HG03097 (cell line): ENCODE measurements around the gene LSM14A.
"Not testable (repeated sequence)": the region's sequence is repeated elsewhere in the genome, so short reads cannot be mapped to it uniquely, and the experiment has no call there.

Experiments used
- ATAC-seq: cut with Tn5 transposase; IDR thresholded peaks from one replicate; pipeline ENCODE4 v1.9.1; 2021; ENCODE audit not compliant: unreplicated experiment, low FRiP score

LSM14A gene

DNA sequence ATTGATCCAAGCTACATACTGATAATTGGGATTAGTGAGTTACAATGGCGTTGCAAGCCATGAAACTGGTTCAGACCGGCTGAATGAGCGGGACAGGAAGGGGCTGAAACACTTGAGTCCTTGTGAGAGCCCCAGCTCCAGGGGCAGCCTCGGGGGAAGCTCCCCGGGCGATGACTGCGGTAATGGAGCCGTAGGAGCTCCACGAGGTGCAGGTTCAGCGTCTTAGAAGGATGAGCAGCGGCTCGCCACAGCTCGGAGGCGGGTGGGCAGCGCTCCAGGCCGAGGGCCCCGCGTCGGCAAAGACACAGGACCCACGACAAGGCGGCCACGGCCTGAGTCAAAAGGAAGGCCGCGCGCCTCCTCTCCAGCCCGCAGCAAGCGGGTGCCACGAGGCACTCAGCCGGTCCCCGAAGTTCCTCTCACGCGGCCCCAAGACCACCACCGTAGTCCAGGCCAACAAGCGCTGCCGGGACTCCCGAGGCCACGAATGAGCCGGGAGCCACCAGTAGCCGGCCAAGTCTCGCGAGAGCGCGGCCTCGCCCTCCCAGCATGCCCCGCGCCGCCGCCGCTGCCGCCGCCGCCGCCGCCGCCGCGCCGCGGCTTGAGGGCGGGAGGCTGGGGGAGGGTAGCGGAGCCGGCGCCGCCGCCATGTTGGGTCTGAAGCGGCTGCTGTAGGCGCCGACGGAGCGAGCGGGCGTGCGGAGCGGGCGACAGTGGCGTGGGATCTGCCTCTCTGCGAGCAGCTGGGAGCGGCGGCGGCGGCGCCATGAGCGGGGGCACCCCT is at the start of gene LSM14A:
LSM14A (plus strand) TSS at position 628 of the 784 bp plus-strand sequence; CDS start at position 767, 139 bp downstream.
- ATAC-seq = peak; percentile 68

DNA sequence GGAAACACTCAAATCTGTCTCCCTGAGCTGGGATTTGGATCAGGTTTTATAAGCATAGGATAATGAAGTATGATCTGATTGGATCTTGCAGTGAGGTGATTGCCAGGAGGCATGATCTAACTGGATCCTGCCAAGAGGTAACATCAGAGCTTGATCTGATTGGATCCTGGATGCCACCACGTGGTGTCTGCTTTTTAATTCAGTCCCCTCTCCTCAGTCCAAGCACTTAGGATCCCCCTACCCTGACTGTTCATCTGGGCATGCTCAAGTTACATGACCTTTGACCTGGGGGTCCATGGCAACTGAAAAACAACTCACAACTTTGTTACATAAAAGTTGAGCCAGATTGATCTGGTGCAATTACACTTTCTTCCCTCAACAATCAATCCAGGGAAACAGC is 47.5 kb upstream of the LSM14A start:
- no peak for ATAC-seq

DNA sequence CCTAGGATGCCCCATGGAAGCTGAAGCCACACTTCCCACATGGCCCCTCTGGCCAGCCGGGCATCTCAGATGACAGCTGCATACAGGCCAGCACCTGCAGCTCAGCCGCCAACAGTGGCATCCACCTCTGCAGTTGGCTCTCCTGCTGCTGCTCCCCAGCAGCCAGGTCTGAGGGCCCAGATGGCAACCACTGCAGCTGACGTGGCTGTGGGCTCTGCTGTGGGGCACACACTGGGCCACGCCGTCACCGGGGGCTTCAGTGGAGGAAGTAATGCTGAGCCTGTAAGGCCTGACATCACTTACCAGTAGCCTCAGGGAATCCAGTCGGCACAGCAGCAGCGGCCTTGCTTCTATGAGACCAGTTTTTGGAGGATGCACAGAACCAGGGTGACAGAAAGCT is 45.3 kb upstream of the LSM14A start:
- ATAC-seq = no peak

DNA sequence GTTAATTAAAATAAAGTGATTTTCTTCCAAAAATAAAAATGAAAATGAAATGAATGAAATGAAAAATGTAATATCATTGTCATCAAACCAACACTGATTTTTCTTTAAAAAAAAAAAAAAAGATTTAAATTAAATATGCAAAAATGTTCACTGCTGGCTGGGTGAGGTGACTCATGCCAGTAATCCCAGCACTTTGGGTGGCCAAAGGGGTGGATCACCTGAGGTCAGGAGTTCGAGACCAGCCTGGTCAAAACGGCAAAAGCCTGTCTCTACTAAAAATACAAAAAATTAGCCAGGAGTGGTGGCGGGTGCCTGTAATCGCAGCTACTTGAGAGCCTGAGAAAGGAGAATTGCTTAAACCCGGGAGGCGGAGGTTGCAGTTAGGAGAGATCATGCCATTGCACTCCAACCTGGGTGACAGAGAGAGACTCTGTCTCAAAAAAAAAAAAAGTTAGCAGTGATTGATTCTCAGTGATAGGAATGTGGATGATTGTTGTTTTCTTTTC is 44.6 kb upstream of the LSM14A start:
- ATAC-seq = no peak

DNA sequence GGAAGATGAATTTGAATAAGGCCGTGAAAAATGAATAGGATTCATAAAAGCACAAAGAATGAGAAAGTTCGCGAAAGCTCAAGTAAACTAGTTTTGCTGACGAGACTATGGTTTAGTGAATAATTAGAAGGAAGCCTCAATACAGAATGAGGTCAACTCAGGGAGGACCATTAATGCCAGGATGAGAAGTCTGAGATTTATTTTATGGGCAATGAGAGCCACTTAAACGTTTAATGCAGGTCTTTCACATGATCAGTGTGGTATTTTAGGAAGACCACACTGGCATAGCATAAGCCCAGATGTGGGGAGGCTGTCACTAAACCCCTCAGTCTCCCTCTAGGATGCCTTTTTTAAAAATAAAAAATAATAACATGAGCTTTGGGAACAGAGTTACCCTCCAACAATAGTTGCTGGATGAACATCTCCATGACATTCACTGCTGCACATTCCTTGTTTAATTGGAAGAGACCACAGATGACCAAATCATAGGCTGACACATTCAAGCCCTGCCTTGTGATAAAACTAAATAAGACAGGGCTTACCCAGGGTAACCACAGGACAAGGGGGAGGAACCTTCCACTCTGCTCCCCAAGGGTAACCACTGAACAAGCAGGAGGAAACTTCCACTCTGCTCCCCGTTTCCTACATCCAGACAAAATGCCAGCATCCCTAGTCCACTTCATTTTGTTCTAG is 43.6 kb upstream of the LSM14A start:
- ATAC-seq = no peak

DNA sequence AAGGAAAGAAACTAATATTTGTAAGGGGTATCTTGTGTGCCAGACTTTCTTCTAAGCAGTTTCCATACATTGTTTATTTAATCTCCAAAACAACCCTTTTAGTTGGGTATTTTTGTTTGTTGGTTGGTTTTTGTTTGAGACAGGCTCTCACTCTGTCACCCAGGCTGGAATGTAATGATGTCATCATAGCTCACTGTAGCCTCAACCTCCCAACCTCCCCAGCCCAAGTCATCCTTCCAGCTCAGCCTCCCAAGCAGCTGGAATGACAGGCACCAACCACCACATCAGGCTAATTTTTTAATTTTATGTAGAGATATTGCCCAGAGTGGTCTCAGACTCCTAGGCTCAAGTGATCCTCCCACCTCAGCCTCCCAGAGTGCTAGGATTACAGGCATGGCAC is 41.2 kb upstream of the LSM14A start:
- ATAC-seq = no peak

DNA sequence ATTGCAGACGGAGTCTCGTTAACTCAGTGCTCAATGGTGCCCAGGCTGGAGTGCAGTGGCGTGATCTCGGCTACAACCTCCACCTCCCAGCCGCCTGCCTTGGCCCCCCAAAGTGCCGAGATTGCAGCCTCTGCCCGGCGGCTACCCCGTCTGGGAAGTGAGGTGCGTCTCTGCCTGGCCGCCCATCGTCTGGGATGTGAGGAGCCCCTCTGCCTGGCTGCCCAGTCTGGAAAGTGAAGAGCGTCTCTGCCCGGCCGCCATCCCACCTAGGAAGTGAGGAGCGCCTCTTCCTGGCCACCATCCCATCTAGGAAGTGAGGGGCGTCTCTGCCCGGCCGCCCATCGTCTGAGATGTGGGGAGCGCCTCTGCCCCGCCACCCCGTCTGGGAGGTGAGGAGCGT is 40.2 kb upstream of the LSM14A start:
- not testable (repeated sequence) for ATAC-seq

DNA sequence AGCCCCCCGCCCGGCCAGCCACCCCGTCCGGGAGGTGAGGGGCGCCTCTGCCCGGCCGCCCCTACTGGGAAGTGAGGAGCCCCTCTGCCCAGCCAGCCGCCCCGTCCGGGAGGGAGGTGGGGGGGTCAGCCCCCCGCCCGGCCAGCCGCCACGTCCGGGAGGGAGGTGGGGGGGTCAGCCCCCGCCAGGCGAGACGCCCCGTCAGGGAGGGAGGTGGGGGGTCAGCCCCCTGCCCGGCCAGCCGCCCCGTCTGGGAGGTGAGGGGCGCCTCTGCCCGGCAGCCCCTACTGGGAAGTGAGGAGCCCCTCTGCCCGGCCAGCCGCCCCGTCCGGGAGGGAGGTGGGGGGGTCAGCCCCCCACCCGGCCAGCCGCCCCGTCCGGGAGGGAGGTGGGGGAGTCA is 39.6 kb upstream of the LSM14A start:
- not testable (repeated sequence) for ATAC-seq

DNA sequence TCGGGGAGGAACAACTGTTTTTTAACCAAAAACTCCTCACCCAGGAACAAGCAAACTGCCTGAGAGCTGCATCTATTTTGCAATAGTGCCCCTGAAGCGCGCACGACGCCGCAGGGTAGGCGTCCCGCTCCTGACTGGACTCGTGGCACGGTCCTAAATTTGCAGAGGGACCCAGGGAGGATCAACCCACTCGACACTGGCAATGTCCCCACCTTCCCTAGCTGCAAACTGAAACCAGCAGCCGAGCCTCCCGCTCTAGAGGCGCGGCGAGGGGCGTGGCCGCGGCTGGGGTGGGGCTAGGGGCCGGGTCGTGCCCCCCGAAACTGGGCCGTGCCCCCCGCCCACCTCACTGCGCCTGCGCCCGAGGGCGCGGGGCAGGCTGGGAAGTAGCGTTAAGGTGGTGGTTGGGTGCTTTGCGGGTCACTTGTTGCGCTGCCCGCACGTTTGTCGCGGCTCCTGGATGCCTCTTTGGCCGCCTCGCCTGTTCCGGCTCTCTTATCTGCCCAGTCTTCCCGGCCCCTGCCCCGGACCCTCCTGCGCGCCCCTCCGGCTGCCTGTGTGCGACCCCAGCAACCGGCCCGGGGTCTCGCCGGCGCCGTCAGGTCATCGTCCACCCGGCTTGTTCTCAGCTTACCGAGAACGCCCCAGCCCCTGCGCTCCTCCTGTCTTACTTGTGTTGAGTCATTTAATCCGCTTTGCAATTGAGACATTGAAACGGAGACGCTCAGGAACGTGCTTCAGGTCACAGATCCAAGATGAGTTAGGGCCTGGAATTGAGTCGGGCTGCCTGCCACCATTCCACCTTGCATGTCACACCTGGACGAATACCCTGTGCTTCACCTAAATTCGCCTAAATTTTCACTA is 37.9 kb upstream of the LSM14A start:
- ATAC-seq = peak; percentile 93

DNA sequence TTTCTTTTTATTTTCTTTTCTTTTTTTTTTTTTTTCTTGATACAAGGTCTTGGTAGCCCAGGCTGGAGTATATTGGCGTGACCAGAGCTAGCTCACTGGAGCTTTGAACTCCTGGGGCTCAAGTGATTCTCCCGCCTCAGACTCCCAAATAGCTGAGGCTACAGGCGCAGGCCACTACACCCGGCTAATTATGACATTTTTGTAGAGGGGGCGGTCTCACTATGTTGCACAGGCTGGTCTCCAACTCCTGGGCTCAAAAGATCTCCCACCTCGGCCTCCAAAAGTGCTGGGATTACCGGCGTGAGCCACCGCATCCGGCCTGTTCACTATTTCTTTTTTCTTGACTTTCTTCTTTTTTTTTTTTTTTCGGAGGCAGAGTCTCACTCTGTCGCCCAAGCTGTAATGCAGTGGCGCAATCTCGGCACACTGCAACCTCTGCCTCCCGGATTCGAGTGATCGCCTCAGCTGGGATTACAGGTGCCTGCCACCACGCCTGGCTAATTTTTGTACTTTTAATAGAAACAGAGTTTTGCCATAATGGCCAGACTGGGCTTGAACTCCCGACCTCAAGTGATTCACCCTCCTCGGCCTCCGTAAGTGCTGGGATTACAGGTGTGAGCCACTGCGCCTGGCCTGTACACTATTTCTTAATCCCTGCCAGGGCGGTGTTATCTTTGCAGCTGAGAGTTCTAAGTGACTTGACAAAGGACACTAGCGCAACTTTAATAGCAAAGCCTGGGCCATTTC is 37.1 kb upstream of the LSM14A start:
- ATAC-seq = no peak

DNA sequence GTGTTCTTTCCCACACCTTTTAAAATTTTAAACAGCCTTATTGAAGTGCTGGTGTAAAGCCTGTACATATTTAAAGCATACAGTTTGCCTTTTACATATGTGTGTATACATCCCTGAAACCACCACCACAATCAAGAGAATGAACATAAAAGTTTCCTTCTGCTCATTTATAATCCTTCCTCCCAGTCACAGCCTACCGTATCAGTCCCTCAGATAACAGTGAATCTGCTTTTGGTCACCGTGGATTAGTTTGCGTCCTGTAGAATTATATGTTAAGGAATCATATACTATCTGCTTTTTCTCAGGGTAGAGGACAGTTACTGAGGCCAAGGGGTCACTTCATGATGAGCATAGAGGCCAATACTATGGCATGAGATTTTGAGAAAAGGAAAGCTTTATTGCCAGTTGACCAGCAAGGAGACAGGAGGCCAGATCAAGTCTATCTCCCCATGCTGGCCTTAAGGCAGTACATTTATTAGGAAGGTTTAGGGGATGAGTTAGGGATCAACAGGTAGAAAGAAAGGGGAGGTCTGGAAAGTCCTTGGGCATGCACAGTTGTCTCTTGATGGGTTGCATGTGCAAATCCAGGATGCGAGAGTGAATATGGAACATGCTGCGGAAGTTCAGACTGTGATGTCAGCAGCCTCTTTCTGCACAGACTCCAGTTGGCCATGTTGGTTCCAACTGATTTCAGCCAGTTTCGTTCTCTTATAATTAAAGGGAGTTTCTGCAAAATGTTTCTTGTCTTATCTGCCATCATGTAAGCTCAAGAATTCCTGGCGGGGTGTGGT is 36.3 kb upstream of the LSM14A start:
- ATAC-seq = no peak

DNA sequence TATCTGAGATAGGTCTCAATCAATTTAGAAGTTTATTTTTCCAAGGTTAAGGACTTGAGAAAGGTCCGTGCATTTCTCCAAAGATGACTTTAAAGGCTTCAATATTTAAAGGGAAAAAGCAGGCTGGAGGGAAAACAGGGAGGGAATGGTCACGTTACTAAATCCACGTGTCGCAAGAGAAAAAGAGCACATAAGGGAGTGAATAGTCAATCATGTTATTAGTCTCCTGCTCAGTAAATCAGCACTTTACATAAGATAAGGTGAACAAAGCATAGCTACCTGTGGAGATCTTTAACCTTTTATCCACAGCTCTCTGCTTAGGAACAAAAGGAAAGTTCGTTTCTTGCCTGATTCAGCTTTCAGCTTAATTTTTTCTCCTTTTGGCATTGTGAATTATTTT is 31.3 kb upstream of the LSM14A start:
- ATAC-seq = no peak

DNA sequence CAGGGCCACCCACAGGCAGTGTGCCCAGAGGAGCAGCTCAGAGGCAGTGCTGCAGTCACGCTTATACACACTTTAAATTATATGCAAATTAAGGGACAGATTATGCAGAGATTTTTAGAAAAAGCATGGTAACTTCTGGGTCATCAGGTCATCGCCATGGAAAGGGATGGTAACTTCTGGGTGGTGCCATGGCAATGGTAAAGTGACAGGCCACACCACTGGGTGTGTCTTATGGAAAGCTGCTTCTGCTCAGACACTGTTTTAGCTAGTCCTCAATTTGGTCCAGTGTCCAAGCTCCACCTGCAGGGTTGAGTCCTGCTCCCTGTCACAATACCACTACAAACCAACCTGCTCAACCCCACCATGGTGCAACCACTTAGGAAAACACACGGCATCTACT is 29.9 kb upstream of the LSM14A start:
- no peak for ATAC-seq

DNA sequence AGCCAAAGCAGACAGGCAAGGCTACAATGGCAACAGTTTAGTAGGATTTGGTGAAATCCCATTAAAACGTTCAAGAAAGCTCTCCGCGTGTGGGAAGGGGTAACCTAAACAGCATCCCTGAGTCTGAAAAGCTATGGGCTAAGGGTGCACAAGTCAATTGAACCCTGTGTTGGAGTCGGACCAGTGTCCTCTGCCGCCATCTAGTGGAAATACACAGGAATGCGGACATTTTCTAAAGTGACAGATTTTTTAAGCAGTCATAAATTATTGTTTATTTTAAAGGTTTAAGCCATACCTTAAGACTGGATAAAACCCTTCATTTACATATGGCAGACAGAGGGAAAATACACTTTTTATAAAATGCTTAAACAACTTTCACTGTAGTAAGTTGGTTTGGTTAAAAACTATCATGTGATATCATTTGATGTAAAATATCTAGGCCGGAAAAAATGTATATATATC is 26.5 kb upstream of the LSM14A start:
- no peak for ATAC-seq

DNA sequence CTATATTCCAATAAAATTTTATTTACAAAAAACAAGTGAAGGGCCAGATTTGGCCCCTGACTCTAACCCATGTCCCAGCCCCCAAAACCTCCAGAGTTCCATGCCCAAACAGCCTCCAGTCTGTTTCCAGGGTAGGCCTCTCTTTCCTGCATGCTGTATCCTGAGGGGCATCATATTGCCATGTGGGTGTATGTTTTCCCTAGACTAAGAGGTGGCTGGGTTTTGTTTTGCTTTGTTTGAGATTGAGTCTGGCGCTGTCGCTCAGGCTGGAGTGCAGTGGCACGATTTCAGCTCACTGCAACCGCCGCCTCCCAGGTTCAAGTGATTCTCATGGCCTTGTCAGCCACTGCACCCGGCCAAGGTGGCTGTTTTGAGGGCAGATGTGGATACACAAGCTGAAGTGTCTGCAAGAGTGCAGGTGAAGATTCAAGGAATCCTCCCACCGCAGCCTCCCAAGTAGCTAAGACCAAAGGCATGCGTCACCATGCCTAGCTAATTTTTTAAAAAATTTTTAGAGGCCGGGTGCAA is 23.6 kb upstream of the LSM14A start:
- ATAC-seq = no peak

DNA sequence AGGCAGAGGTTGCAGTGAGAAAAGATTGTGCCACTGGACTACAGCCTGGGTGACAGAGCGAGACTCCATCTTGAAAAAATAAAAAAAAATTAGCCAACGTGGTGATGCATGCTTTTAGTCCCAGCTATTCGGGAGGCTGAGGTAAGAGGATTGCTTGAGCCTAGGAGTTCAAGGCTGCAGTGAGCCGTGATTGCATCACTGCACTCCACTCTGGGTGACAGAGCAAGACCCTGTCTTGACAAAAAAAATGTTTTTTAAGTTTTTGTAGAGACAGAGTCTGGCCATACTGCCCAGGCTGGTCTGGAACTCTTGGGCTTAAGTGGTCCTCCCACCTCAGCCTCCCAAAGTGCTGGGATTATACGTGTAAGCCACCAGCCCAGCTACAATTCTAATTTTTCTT is 22.4 kb upstream of the LSM14A start:
- ATAC-seq = no peak

DNA sequence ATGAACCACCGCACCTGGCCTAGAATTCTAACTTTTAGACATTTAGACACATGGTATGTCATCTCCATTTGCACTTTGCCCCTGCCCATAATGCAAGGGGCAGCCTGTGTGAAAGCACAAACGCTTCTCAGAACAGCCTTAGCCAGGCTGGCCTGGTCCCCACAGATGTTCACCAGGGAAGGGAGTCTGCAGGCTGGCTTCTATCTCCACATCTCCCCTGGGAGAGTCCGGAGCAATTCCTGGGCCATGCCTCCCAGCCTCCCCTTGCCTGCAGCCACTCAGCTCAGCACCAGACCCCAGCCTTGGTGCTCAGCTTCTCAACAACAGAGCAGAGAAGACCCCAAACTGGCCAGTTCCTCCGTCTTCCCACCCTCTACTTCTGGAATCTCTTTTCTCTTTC is 21.7 kb upstream of the LSM14A start:
- ATAC-seq = no peak

DNA sequence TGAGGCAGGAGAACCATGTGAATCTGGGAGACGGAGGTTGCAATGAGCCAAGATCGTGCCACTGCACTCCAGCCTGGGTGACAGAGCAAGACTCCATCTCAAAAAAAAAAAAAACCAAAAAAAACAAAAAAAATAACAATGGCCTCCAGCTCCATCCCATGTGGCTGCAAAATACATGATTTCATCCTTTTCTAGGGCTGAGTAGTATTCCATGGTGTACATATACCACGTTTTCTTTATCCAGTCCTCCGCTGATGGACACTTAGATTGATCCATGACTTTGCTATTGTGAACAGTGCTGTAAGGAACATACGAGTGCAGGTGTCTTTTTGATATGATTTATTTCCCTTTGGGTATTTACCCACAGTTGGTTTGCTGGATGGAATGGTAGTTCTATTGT is 20.9 kb upstream of the LSM14A start:
- no peak for ATAC-seq

DNA sequence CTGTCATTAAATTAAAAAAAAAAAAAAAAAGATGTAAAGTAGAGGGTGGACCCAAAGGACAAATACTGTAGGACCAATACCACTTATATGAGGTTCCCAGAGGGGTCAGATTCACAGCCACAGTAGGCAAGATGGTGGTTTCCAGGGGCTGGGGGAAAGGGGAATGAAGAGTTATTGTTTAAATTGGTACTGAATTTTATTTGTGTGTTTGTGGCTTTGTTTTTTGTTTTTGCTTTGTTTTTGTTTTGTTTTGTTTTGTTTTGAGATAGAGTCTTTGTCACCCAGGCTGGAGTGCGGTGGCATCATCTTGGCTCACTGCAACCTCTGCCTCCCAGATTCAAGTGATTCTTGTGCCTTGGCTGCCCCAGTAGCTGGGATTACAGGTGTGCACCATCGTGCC is 17.9 kb upstream of the LSM14A start:
- ATAC-seq = no peak
